CD1c-positive myeloid dendritic cell (primary cell): ENCODE results near the gene PNRC1.
"Not testable (repeated sequence)": the region's sequence is repeated elsewhere in the genome, so short reads cannot be mapped to it uniquely, and the experiment has no call there.

Source experiments
- DNase-seq: peaks from one replicate; pipeline ENCODE4 v3.0.0-alpha.2; 2016; ENCODE audit errors: extremely low spot score

Gene PNRC1

GRCh38 chr6:89110284-89110683 is 29.7 kb downstream of the PNRC1 start:
- DNase-seq = no peak

DNA sequence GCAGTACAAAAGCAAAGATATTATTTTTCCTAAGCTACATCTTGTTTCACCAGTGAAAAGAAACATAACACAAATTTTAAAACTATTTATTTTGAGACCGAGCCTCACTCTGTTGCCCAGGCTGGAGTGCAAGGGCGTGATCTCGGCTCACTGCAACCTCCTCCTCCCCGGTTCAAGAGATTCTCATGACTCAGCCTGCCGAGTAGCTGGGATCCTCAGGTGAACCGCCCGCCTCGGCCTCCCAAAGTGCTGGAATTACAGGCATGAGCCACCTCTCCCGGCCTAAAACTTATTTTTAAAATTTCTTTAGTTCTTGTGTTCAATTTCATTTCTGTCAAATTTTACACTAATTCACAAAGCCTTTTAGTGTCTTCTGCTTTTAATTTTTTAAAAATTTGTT is 31.4 kb downstream of the PNRC1 start:
- no peak for DNase-seq

DNA sequence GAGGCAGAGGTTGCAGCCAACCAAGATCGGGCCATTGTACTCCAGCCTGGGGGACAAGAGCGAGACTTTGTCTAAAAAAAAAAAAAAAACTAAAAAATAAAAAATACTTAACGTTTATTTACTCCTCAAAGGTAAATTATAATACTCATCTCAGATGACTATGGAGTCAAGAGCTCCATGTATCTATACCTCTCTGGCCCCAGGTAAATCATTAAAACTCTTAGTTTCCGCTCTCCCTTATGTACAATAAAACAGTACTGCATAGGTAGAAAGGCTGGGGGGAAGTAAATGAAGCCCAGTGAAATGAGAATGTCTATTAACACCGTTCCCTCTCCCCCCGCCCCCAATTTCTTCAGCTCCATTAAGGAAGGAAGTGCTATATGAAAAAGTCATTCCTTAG is 36.2 kb downstream of the PNRC1 start:
- DNase-seq = no peak

- DNase-seq = peak; percentile 58
Observed at GRCh38 chr6:89117211-89118108, 36.9 kb downstream of the PNRC1 start, which contains the start of gene SRSF12. TSS of gene SRSF12 (minus strand) at chr6:89118071. CDS start at chr6:89117887, 184 bp downstream.

DNA sequence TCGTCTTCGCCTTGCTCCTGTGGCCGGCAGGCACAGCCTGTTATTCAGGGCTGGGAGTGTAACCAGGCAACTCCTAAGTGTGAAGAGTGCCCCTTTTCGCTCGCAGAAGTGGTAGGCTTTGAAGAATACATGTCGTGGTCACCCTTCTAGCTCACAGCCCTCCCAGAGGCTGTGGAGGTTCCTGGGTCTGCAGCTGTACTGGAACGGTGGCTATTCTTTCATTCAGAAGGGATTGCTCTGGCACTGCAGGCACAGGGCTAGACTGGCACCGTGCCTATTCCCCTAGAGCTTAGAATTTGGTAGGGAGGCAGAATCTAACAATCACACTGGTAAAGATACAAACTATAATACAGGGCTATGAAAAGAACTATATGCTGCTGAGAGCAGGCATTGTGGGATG is 38.4 kb downstream of the PNRC1 start:
- no peak for DNase-seq

GRCh38 chr6:89120371-89120770 is 39.8 kb downstream of the PNRC1 start:
- DNase-seq = no peak

- no peak for DNase-seq
Observed at GRCh38 chr6:89121934-89122333, 41.4 kb downstream of the PNRC1 start.

- peak; percentile 20 for DNase-seq
Observed at GRCh38 chr6:89122625-89123024, 42.1 kb downstream of the PNRC1 start.

DNA sequence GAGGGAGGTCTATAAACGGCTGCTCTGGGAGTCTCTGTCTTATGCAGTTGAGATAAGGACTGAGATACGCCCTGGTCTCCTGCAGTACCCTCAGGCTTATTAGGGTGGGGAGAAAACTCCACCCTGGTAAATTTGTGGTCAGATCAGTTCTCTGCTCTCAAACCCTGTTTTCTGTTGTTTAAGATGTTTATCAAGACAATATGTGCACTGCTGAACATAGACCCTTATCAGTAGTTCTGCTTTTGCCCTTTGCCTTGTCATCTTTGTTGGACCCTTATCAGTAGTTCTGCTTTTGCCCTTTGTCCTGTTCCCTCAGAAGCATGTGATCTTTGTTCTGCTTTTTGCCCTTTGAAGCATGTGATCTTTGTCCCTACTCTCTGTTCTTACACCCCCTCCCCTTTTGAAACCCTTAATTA is 47.7 kb downstream of the PNRC1 start:
- DNase-seq = not testable (repeated sequence)

- DNase-seq = no peak
Observed at GRCh38 chr6:89131599-89131998, 51.0 kb downstream of the PNRC1 start.

DNA sequence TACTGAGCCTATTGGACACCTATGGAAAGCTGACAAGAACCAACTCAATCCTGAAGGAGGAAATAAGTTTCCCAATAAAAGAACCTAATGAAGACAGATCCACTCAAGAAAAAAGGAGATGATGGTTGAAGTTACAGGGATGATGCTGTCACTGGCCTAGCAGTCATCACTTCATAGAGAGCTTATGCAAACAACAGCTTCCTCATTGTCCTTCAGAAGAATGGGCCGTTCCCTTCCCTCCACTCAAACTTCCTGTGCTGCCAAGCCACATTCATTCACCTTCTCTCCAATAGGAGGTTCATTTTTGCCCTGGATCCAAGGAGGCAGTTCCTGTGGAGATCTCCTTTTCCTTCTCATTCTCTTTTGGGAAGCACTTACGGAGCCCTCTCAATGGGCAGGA is 51.5 kb downstream of the PNRC1 start:
- DNase-seq = peak; percentile 41

DNA sequence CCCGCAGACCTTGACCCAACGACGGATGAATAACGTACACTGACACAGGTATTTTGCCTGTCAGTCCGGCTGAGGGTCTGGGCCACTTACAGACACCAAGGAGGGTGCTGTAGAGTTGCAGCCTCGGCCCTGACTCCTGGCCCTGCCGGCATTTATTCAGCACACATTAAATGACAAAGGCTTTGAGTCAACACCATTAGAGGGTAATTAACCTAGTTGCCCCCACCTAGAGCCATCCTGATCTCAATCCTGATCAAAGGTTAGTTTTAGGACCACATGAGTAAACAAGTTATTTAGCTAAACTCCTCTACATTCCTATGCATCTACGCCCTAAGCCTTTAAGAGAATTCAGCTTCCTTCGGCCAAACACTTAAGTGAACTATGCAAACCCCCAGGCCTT is 53.4 kb downstream of the PNRC1 start:
- no peak for DNase-seq

- DNase-seq = no peak
Observed at GRCh38 chr6:89134723-89135122, 54.2 kb downstream of the PNRC1 start.
